ENCODE data around the gene CEBPA. TPM values are rescaled to one million over a fixed set of nuclear protein-coding genes. Genes with fewer than 3 reads are reported as not detected.

The CEBPA gene
- polyA plus RNA-seq, 1 donor (not counting 4 experiments of a cell fraction or from before 2014, with no cell fraction given), result 3.6 TPM

- Histone ChIP-seq H3K9me1 (ENCODE audit: control insufficient read depth, extremely low read depth, insufficient read depth, low read length) (no peaks in the 10 kb centered on the region), H3K4me3 (ENCODE audit: control insufficient read depth in 2 of 3, extremely low read depth in 1 of 3, insufficient read depth in 2 of 3, low read depth in 1 of 3, low read length in 3 of 3) (no peak overlapping the region), H2AFZ (ENCODE audit: control insufficient read depth, low read length) (no peak overlapping the region), H3K79me2 (ENCODE audit: control insufficient read depth, insufficient read depth, low read length) (no peaks in the 10 kb centered on the region), H3K36me3 (ENCODE audit: control insufficient read depth in 2 of 2, extremely low read depth in 1 of 2, insufficient read depth in 2 of 2, low read length in 2 of 2) (no peaks in the 10 kb centered on the region), H3K4me2 (ENCODE audit: control insufficient read depth, extremely low read depth, insufficient read depth, low read depth, low read length) (no peak overlapping the region), H3K27me3 (ENCODE audit: control insufficient read depth, extremely low read depth, insufficient read depth, low read length) (no peaks in the 10 kb centered on the region), H4K20me1 (ENCODE audit: control insufficient read depth, extremely low read depth, insufficient read depth, low read length) (no peaks in the 10 kb centered on the region), H3K4me1 (ENCODE audit: control insufficient read depth, extremely low read depth, insufficient read depth, low read length) (peaks cover 50% of the 10 kb centered on the region), H3K9me3 (ENCODE audit: control insufficient read depth, low read depth, low read length) (no peaks in the 10 kb centered on the region), H3K9ac (ENCODE audit: control insufficient read depth, extremely low read depth, insufficient read depth, low read length) (no peak overlapping the region), H3K27ac (ENCODE audit: control insufficient read depth, insufficient read depth, low read length) (no peak overlapping the region)
- TF ChIP-seq EZH2 (IDR thresholded peaks at IDR 0.05; ENCODE audit: low read length) (no peak), CTCF (optimal IDR thresholded peaks at IDR 0.05 in 1 of 3, IDR thresholded peaks at IDR 0.05 in 1 of 3, conservative IDR thresholded peaks at IDR 0.05 in 1 of 3; ENCODE audit: extremely low read depth in 1 of 3, insufficient read depth in 2 of 3, low read length in 3 of 3) (no peak)
- FAIRE-seq (no peak), DNase-seq (ENCODE audit: low read depth, low spot score) (peak; percentile 78)
- dilution Hi-C loops (cut with MboI; ENCODE audit: extremely low pct_ligation_motif_present, low sequenced_read_pairs), result no loop called here
These were observed 11.2 kb downstream of the CEBPA start for GRCh38 chr19:33290956-33291622.

- no peak overlapping the region for H3K4me3 ChIP-seq (ENCODE audit: control insufficient read depth in 2 of 3, extremely low read depth in 1 of 3, insufficient read depth in 2 of 3, low read depth in 1 of 3, low read length in 3 of 3)
- no peak overlapping the region for H2AFZ ChIP-seq (ENCODE audit: control insufficient read depth, low read length)
- H3K9me3 ChIP-seq (ENCODE audit: control insufficient read depth, low read depth, low read length), result no peaks in the 10 kb centered on the region
- H3K4me1 ChIP-seq (ENCODE audit: control insufficient read depth, extremely low read depth, insufficient read depth, low read length), result peaks cover 48% of the 10 kb centered on the region
- TF ChIP-seq EZH2 (IDR thresholded peaks at IDR 0.05; ENCODE audit: low read length) (no peak), CTCF (optimal IDR thresholded peaks at IDR 0.05 in 1 of 3, IDR thresholded peaks at IDR 0.05 in 1 of 3, conservative IDR thresholded peaks at IDR 0.05 in 1 of 3; ENCODE audit: extremely low read depth in 1 of 3, insufficient read depth in 2 of 3, low read length in 3 of 3) (no peak)
- H3K36me3 ChIP-seq (ENCODE audit: control insufficient read depth in 2 of 2, extremely low read depth in 1 of 2, insufficient read depth in 2 of 2, low read length in 2 of 2), result no peaks in the 10 kb centered on the region
- dilution Hi-C loops (cut with MboI; ENCODE audit: extremely low pct_ligation_motif_present, low sequenced_read_pairs), result no loop called here
- no peak for FAIRE-seq
- no peaks in the 10 kb centered on the region for H4K20me1 ChIP-seq (ENCODE audit: control insufficient read depth, extremely low read depth, insufficient read depth, low read length)
- no peaks in the 10 kb centered on the region for H3K9me1 ChIP-seq (ENCODE audit: control insufficient read depth, extremely low read depth, insufficient read depth, low read length)
- H3K4me2 ChIP-seq (ENCODE audit: control insufficient read depth, extremely low read depth, insufficient read depth, low read depth, low read length), result no peak overlapping the region
- no peak overlapping the region for H3K9ac ChIP-seq (ENCODE audit: control insufficient read depth, extremely low read depth, insufficient read depth, low read length)
- H3K27me3 ChIP-seq (ENCODE audit: control insufficient read depth, extremely low read depth, insufficient read depth, low read length), result no peaks in the 10 kb centered on the region
- no peak overlapping the region for H3K27ac ChIP-seq (ENCODE audit: control insufficient read depth, insufficient read depth, low read length)
- H3K79me2 ChIP-seq (ENCODE audit: control insufficient read depth, insufficient read depth, low read length), result no peaks in the 10 kb centered on the region
- DNase-seq (ENCODE audit: low read depth, low spot score), result no peak
These were observed 12.1 kb downstream of the CEBPA start for GRCh38 chr19:33290082-33290815.
